ENCODE results near the gene IRF6. TPM values are rescaled to one million over a fixed set of nuclear protein-coding genes. Genes with fewer than 3 reads are reported as not detected.

The IRF6 gene
- total RNA-seq, 1 donor from 2014 or later: 0.05 TPM

- H3K4me1 Mint-ChIP-seq: no peaks in the 10 kb centered on the region
- no peak overlapping the region for H3K27ac Mint-ChIP-seq (ENCODE audit: unreplicated experiment)
- H3K4me3 Mint-ChIP-seq: no peak overlapping the region
- H3K36me3 Mint-ChIP-seq (ENCODE audit: low read depth): no peaks in the 10 kb centered on the region
- H3K27me3 Mint-ChIP-seq (ENCODE audit: low read depth): no peaks in the 10 kb centered on the region
- DNase-seq (ENCODE audit: low read depth, low spot score): peak; percentile 34
- peak; percentile 69 for TF ChIP-seq CTCF (conservative IDR thresholded peaks at IDR 0.05)
- H3K9me3 Mint-ChIP-seq: no peaks in the 10 kb centered on the region
Observed at GRCh38 chr1:209850342-209850979, 44.5 kb upstream of the IRF6 start.

GRCh38 chr1:209849388-209849787 is 43.4 kb upstream of the IRF6 start:
- Mint-ChIP-seq H3K4me1 (no peaks in the 10 kb centered on the region), H3K9me3 (no peaks in the 10 kb centered on the region), H3K27ac (ENCODE audit: unreplicated experiment) (peak overlapping the region; percentile 20), H3K27me3 (ENCODE audit: low read depth) (no peaks in the 10 kb centered on the region), H3K4me3 (no peak overlapping the region), H3K36me3 (ENCODE audit: low read depth) (no peaks in the 10 kb centered on the region)
- TF ChIP-seq CTCF (conservative IDR thresholded peaks at IDR 0.05): no peak
- DNase-seq (ENCODE audit: low read depth, low spot score): no peak

- Mint-ChIP-seq H3K9me3 (no peaks in the 10 kb centered on the region), H3K4me1 (no peaks in the 10 kb centered on the region), H3K4me3 (no peak overlapping the region), H3K27me3 (ENCODE audit: low read depth) (no peaks in the 10 kb centered on the region), H3K36me3 (ENCODE audit: low read depth) (peaks cover 4% of the 10 kb centered on the region), H3K27ac (ENCODE audit: unreplicated experiment) (no peak overlapping the region)
- TF ChIP-seq CTCF (conservative IDR thresholded peaks at IDR 0.05): no peak
- DNase-seq (ENCODE audit: low read depth, low spot score): no peak
Observed at GRCh38 chr1:209845408-209845725, 39.4 kb upstream of the IRF6 start.

- Mint-ChIP-seq H3K36me3 (ENCODE audit: low read depth) (peaks cover 4% of the 10 kb centered on the region), H3K27me3 (ENCODE audit: low read depth) (no peaks in the 10 kb centered on the region), H3K27ac (ENCODE audit: unreplicated experiment) (no peak overlapping the region), H3K4me1 (no peaks in the 10 kb centered on the region), H3K4me3 (no peak overlapping the region), H3K9me3 (no peaks in the 10 kb centered on the region)
- no peak for TF ChIP-seq CTCF (conservative IDR thresholded peaks at IDR 0.05)
- DNase-seq (ENCODE audit: low read depth, low spot score): no peak
Observed at GRCh38 chr1:209844695-209845407, 38.9 kb upstream of the IRF6 start.

GRCh38 chr1:209840611-209841010 is 34.7 kb upstream of the IRF6 start:
- Mint-ChIP-seq H3K9me3 (no peaks in the 10 kb centered on the region), H3K36me3 (ENCODE audit: low read depth) (peaks cover 4% of the 10 kb centered on the region), H3K27ac (ENCODE audit: unreplicated experiment) (no peak overlapping the region), H3K27me3 (ENCODE audit: low read depth) (no peaks in the 10 kb centered on the region), H3K4me3 (no peak overlapping the region), H3K4me1 (no peaks in the 10 kb centered on the region)
- DNase-seq (ENCODE audit: low read depth, low spot score): no peak
- no peak for TF ChIP-seq CTCF (conservative IDR thresholded peaks at IDR 0.05)
